ENCODE measurements around the gene ALDH5A1.
"Not testable (repeated sequence)": the region's sequence is repeated elsewhere in the genome, so short reads cannot be mapped to it uniquely, and the experiment has no call there.

ALDH5A1 gene

GRCh38 chr6:24489470-24489869 lies 5.3 kb upstream of the ALDH5A1 start, which contains the start of gene GPLD1:
GPLD1 (minus strand) TSS chr6:24489578; CDS start chr6:24489511, 67 bp downstream.
- DNase-seq = no peak

DNA sequence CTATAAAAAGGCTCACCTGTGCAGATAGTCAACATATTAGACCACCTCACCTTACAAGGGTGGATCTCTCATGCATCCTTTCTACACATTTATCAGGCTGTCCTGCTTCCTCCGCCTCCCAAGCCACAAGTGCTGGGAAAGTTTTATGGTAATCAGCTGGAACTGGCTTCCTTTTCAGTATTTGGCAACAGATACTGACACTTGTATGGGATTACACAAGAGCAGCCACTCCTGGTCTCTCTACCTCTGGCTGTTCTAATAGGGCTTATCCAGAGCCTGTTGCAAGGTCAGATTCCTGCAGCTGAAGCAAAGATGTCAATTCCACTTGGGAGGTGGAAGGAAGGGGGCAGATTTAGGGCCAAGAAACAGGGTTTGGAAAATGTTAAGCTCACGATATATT lies 4.9 kb upstream of the ALDH5A1 start:
- no peak for DNase-seq

- DNase-seq = no peak
Observed at GRCh38 chr6:24490948-24491347, 3.8 kb upstream of the ALDH5A1 start.

- DNase-seq = no peak
Observed at GRCh38 chr6:24492475-24492874, 2.3 kb upstream of the ALDH5A1 start.

GRCh38 chr6:24493945-24494820 lies 586 bp upstream of the ALDH5A1 start:
- DNase-seq = no peak

GRCh38 chr6:24497254-24497970 lies 2.6 kb downstream of the ALDH5A1 start:
- no peak for DNase-seq

GRCh38 chr6:24500683-24501082 lies 5.9 kb downstream of the ALDH5A1 start:
- no peak for DNase-seq

DNA sequence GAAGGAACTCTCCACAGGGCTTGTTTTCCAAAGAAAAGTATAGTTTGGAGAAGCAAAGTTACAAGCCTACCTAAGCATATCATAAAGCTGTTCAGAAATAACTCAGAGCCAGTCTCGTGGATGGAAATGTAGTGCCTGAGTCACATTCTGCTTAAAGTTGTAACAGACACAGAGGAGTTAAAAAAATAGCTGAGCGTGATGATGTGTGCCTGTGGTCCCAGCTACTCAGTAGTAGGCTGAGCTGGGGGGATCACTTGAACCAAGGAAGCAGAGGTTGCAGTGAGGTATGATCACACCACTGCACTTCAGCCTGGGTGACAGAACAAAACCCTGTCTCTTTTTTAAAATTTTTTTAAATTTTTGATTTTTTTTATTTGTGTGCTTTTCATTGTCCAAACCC lies 6.6 kb downstream of the ALDH5A1 start:
- DNase-seq = no peak

DNA sequence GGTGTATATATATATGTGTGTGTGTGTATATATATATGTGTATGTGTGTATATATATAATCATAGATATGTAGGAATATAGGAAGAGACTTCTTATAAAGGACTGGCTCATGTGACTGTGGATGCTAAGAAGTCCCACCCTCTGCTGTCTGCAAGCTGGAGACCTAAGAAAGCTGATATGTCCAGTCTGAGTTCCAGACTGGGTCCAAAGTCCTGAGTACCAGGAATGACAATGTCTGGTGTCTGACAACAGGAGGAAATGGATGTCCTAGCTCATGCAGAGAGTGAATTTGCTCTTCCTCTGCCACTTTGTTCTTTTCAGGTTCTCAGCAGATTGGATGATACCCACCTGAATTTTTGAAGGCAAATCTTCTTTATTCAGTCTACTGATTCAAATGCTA lies 7.1 kb downstream of the ALDH5A1 start:
- DNase-seq = no peak

DNA sequence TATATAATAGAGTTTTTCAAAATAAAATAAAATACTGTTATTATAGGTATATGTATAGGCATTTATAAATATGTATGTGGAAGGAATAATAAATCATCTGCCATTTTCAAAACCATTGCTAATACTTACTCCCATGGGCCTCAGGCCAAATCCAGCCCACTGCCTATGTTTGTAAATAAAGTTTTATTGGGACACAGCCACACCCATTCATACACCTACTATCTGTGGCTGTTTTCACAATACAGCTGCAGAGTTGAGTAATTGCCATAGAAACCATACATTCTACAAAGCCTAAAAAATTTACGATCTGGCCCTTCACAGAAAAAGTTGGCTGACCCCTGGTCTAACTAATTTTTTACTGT lies 9.5 kb downstream of the ALDH5A1 start:
- DNase-seq = no peak

DNA sequence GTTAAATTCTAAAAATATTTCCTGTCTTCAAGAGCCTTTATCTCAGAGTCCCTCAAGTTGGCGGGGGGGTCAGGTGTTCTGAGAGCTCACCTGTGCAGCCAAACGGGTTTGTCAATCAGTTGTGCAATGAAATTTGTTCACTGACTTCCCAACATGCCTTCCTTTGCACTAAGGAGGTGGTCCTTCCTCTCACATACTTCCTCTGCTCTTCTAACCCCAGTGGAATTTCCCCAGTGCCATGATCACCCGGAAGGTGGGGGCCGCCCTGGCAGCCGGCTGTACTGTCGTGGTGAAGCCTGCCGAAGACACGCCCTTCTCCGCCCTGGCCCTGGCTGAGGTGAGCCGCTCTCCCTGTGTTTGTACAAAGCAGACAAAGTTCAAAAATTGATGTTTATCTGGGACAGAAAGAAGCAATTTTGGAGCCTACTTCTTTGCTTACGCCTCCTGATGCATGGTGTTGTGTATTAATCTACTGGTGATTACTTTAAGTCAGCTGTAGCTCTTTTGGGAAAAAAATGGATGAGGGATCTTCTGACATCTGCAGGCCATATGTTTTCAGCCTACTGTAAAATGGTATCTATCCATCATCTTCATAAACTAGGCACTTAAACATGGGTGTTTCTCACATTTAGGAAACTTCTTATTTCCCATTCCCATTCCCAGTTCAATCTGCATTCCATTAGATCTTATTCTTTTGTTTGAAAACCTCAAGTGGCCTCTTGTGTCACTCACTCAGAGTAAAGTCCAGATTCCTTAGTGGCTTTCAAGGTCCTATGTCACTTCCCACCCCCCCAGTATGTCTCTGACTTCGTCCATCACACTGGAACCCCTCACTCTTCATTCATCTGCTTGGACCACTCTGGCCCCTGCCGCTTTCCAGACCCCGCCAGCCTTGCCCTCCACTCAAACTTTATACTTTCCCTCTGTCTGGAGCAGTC lies 10.1 kb downstream of the ALDH5A1 start:
- DNase-seq = no peak

DNA sequence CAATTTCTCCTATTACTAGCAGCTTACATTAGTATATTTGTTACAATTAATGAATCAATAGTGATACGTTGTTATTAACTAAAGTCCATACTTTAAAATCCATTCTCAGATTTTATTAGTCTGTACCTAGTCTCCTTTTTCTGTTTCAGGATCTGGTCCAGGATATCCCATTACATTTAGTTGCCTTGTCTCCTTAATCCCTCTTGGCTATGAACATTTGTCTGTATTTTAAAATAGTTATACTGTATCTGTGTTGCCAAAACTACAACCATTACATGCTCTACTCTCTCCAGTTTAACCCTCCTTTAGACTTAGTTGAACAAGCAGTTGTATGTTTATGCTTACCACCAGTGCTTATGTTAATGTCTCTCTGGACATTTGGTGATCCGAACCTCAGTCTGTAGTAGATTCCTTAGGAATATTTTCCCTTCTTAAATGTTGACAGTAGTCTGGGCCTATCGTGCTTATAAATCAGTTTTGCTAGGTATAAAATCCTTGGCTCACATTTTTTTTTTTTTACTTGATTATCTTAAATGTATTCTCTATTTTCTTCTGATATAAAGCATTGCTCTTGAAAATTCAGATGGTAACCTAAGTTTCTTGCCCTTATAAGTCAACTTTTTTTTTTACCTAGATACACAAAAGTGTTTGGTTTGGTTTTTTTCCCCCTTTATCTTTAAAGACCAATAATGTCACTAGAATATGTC lies 12.2 kb downstream of the ALDH5A1 start:
- no peak for DNase-seq

DNA sequence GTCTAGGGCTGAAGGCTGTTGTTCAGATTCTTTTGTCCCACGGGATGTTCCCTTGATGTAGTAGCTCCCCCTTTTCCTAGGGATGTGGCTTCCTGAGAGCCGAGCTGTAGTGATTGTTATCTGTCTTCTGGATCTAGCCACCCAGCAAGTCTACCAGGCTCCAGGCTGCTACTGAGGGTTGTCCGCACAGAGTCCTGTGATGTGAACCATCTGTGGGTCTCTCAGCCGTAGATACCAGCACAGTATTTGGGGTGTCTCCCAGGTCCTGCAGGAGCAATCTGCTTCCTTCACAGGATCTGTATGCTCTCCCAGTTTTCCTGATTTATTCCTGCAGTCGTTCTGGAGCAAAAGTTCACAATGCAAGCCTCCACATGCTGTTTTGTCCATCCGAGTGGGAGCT lies 17.2 kb downstream of the ALDH5A1 start:
- DNase-seq = not testable (repeated sequence)

DNA sequence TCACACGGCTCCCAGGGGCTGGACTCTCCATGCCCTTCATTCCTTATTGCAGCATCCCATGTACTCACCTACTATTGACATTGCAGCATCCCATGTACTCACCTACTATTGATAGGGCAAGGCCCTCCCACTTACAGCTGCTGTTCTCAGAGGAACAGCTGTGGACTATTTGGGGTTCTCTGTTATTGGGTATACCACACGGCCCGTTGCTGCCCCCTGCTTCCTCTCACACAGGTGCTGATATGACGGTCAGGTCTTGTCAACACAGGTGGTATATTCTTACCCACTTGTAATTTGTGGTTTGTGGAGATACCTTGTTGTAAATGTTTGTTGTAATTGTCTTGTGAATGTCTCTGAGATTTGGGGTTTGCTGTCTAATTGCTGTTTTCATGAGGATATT lies 18.8 kb downstream of the ALDH5A1 start:
- no peak for DNase-seq

- DNase-seq = no peak
Observed at GRCh38 chr6:24517659-24518543, 23.1 kb downstream of the ALDH5A1 start.

DNA sequence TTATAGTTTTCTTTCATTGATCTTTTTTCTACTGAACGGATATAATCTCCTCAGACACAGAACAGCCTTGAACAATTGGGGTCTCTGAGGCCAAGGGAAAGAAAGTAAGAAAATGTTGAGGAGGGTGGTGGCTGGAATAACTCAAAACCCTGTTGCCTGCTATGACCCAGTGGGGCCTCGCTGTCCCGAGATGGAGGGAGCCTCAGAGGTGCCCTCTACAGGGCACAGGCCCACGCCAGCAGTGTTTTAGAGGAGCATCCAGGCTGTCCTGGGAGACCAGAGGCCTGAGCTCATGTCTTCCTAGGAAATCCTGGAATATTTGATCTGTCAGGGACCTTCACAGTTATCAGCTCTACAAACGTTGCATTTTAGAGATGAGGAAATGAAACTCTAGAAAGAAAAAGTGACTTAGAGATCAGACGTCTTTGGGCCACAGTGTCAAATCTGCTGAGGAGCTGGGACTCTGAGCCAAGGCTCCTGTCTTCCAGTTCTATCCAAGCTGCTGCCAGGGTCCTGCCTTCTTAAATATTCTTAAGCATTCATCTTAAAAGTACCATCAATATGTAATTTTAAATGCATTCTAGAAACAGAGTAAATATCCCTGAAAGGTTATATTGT lies 26.3 kb downstream of the ALDH5A1 start:
- DNase-seq = no peak

- DNase-seq = peak; percentile 96
Observed at GRCh38 chr6:24522228-24523176, 27.7 kb downstream of the ALDH5A1 start.

- DNase-seq = no peak
Observed at GRCh38 chr6:24524329-24524728, 29.6 kb downstream of the ALDH5A1 start.

GRCh38 chr6:24524805-24525204 lies 30.0 kb downstream of the ALDH5A1 start:
- peak; percentile 63 for DNase-seq

- DNase-seq = no peak
Observed at GRCh38 chr6:24529985-24530384, 35.2 kb downstream of the ALDH5A1 start.
